HCT116 (cell line): ENCODE data around the gene OLFML1. TPM values are rescaled to one million over a fixed set of nuclear protein-coding genes. Genes with fewer than 3 reads are reported as not detected.

Experiments used
- ATAC-seq: fragments of 200-7000 bp; cut with Tn5 transposase; 2 replicates; pipeline ENCODE4 v1.9.1; 2020; ENCODE audit warnings: mild to moderate bottlenecking, moderate library complexity
- BruUV-seq: library from RNA; stranded (reverse); fragments of 400-500 nt; replicated peaks from 2 replicates; lab custom pipeline; 2021; lab: Mats Ljungman, UMichigan
- CTCF ChIA-PET: fragments of 300-600 bp; sonication (Branson Sonifier 250); formaldehyde crosslinking; loops from one replicate; lab custom pipeline; 2021; ENCODE audit warnings: antibody characterized with exemption; lab: Charles Lee
- POLR2A ChIA-PET: fragments of 300-600, 350-600 bp; sonication (Branson Sonifier 250); formaldehyde crosslinking; loops from one replicate; lab custom pipeline; 2021; ENCODE audit warnings: antibody characterized with exemption; lab: Charles Lee
- RAD21 ChIA-PET, 2 experiments: fragments of 300-600 bp; sonication (Branson Sonifier 250); formaldehyde crosslinking; loops; one replicate each; lab custom pipeline; 2023; ENCODE audit warnings: low total read pairs in 2 of 2; ENCODE audit not compliant: uncharacterized antibody in 2 of 2, unreplicated experiment in 2 of 2, low non-redundant PET in 1 of 2; lab: Charles Lee
- DNase-seq: peaks from one replicate; pipeline ENCODE4 v3.0.0-alpha.2; 2010; ENCODE audit warnings: low read depth, low spot score
- H2AFZ ChIP-seq: fragments of 200-600 bp; shearing (Covaris generic), sonication (generic); 2 replicates; pipeline ENCODE4 v1.6.1; 2017; ENCODE audit warnings: low read depth, mixed run types, mixed read lengths, antibody characterized with exemption, low read length; ENCODE audit not compliant: poor library complexity, severe bottlenecking
- H3K27ac ChIP-seq: 2 replicates; pipeline ENCODE4 v1.5.1; 2012; ENCODE audit warnings: low read depth, low read length
- H3K27me3 ChIP-seq: fragments of 200-600 bp; sonication (generic); 2 replicates; pipeline ENCODE4 v1.6.1; 2016; ENCODE audit warnings: mixed run types, low read length, mixed read lengths; ENCODE audit not compliant: insufficient read depth
- H3K36me3 ChIP-seq, 2 experiments: fragments of 200-500 bp in 1 of 2; fragments of 200-600 bp in 1 of 2; sonication (Bioruptor generic) in 1 of 2; sonication (generic) in 1 of 2; 2 replicates each; pipeline versions ENCODE4 v1.5.1 to v1.6.1; 2014 to 2016; ENCODE audit warnings: low read length in 2 of 2, inconsistent platforms in 1 of 2, mixed read lengths in 1 of 2, mixed run types in 1 of 2; ENCODE audit not compliant: insufficient read depth in 2 of 2, control insufficient read depth in 1 of 2
- H3K4me1 ChIP-seq, 2 experiments: fragments of 200-600 bp in 1 of 2; sonication (generic) in 1 of 2; 2 replicates each; pipeline versions ENCODE4 v1.5.1 to v1.6.1; 2012 to 2017; ENCODE audit warnings: low read length in 2 of 2, inconsistent platforms in 1 of 2, mild to moderate bottlenecking in 1 of 2, mixed read lengths in 1 of 2, mixed run types in 1 of 2, moderate library complexity in 1 of 2; ENCODE audit not compliant: insufficient read depth in 2 of 2, control insufficient read depth in 1 of 2
- H3K4me2 ChIP-seq: fragments of 200-600 bp; sonication (generic); 2 replicates; pipeline ENCODE4 v1.6.1; 2017; ENCODE audit warnings: mixed run types, low read length, mixed read lengths
- H3K4me3 ChIP-seq, 2 experiments: fragments of 200-600 bp in 1 of 2; sonication (generic) in 1 of 2; replicated peaks in 1 of 2; 2 replicates each; pipeline ENCODE4 v1.5.1; 2011 to 2016; ENCODE audit warnings: low read length in 2 of 2, control low read depth in 1 of 2, low read depth in 1 of 2, mild to moderate bottlenecking in 1 of 2, mixed read lengths in 1 of 2, mixed run types in 1 of 2
- H3K79me2 ChIP-seq: fragments of 200-600 bp; sonication (generic); 2 replicates; pipeline ENCODE4 v1.6.1; 2017; ENCODE audit warnings: mild to moderate bottlenecking, mixed run types, low read length, moderate library complexity, mixed read lengths; ENCODE audit not compliant: insufficient read depth
- H3K9ac ChIP-seq: fragments of 200-600 bp; sonication (generic); 2 replicates; pipeline ENCODE4 v1.6.1; 2016; ENCODE audit warnings: low read length, mixed read lengths
- H3K9me2 ChIP-seq: fragments of 200-600 bp; sonication (generic), shearing (Covaris generic); 2 replicates; pipeline ENCODE4 v1.6.1; 2017; ENCODE audit warnings: mixed run types, mild to moderate bottlenecking, moderate library complexity; ENCODE audit not compliant: insufficient read depth
- H3K9me3 ChIP-seq, 2 experiments: fragments of 200-500 bp in 1 of 2; fragments of 200-600 bp in 1 of 2; sonication (Bioruptor generic) in 1 of 2; sonication (generic) in 1 of 2; 2 replicates each; pipeline ENCODE4 v1.6.1; 2014 to 2017; ENCODE audit warnings: low read length in 2 of 2, mixed read lengths in 2 of 2, inconsistent platforms in 1 of 2, low read depth in 1 of 2, mild to moderate bottlenecking in 1 of 2, mixed run types in 1 of 2, moderate library complexity in 1 of 2; ENCODE audit not compliant: control insufficient read depth in 1 of 2, insufficient read depth in 1 of 2
- H4K20me1 ChIP-seq: fragments of 200-600 bp; sonication (generic), shearing (Covaris generic); 2 replicates; pipeline ENCODE4 v1.6.1; 2017; ENCODE audit warnings: mixed run types, mild to moderate bottlenecking, moderate library complexity; ENCODE audit not compliant: insufficient read depth
- CEBPB ChIP-seq: IDR thresholded peaks from 2 replicates; pipeline ENCODE4 v1.6.1; 2012; ENCODE audit warnings: low read depth
- EGR1 ChIP-seq: IDR thresholded peaks from 2 replicates; pipeline ENCODE4 v1.6.1; 2012; ENCODE audit warnings: low read depth
- EZH2 ChIP-seq: fragments of 200-600 bp; sonication (generic); IDR thresholded peaks from 2 replicates; pipeline ENCODE4 v1.6.1; 2017; ENCODE audit warnings: antibody characterized with exemption, mixed run types
- EZH2phosphoT487 ChIP-seq: fragments of 200-600 bp; IDR thresholded peaks from 2 replicates; pipeline ENCODE4 v1.6.1; 2018; ENCODE audit warnings: antibody characterized with exemption, borderline replicate concordance
- POLR2A ChIP-seq: IDR thresholded peaks from 2 replicates; pipeline ENCODE4 v1.7.0; 2011; ENCODE audit warnings: borderline replicate concordance; ENCODE audit not compliant: insufficient read depth, insufficient read length; ENCODE audit errors: extremely low read depth
- RAD21 ChIP-seq: IDR thresholded peaks from 2 replicates; pipeline ENCODE4 v1.6.1; 2012; ENCODE audit warnings: low read depth, mild to moderate bottlenecking
- SRF ChIP-seq: IDR thresholded peaks from 2 replicates; pipeline ENCODE4 v1.6.1; 2012; ENCODE audit warnings: low read depth
- YY1 ChIP-seq: IDR thresholded peaks from 2 replicates; pipeline ENCODE4 v1.6.1; 2011; ENCODE audit warnings: low read length, low read depth, moderate library complexity, mild to moderate bottlenecking; ENCODE audit not compliant: insufficient replicate concordance; ENCODE audit errors: extremely low read depth
- intact Hi-C: fragments of 100-400 bp; cut with micrococcal nuclease; formaldehyde crosslinking; loops from 2 replicates; pipeline ENCODE4 v1.10.0; 2022
- total RNA-seq: library from RNA; stranded (reverse); gene quantifications from one replicate; pipeline ENCODE4 v1.2.1, GENCODE V29; 2021; ENCODE audit not compliant: unreplicated experiment
- TF ChIP-seq, protein P1 (sequence below): IDR thresholded peaks from 2 replicates; pipeline ENCODE4 v1.6.1; 2012; ENCODE audit warnings: low read depth
- TF ChIP-seq, protein P2 (sequence below), 3 experiments: fragments of 200-600 bp in 1 of 3; sonication (generic) in 1 of 3; IDR thresholded peaks in 2 of 3; conservative IDR thresholded peaks in 1 of 3; 2 replicates each; pipeline ENCODE4 v1.5.1; 2012 to 2017; ENCODE audit warnings: low read depth in 2 of 3, low read length in 2 of 3, antibody characterized with exemption in 1 of 3, borderline replicate concordance in 1 of 3, control low read depth in 1 of 3, mild to moderate bottlenecking in 1 of 3, mixed read lengths in 1 of 3, mixed run types in 1 of 3, moderate library complexity in 1 of 3; ENCODE audit not compliant: insufficient read depth in 1 of 3
- TF ChIP-seq, protein P3 (sequence below): IDR thresholded peaks from 2 replicates; pipeline ENCODE4 v1.6.1; 2012

OLFML1 gene
- total RNA-seq, 1 experiment from 2014 or later: not detected

DNA sequence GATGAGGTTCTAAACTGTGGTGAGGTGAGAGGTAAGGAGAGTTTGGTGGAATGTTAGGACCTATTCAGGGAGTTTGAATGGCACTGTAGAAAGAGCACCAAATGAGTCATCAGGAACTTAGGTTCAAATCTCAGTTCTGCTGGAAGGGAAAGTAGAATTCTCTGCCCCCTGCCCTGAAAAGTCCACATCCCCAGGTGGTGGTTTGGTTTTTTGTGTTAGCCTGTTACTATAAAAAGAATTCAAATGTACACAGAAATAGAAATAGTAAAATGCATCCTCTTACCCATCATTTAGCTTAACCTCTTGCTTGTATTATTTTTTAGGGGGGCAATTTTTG lies 48.7 kb downstream of the OLFML1 start:
- Histone ChIP-seq H2AFZ (no peak overlapping the region), H3K79me2 (no peaks in the 10 kb centered on the region), H3K9ac (no peak overlapping the region), H3K36me3 (no peaks in the 10 kb centered on the region), H3K4me2 (no peak overlapping the region), H3K9me3 (no peaks in the 10 kb centered on the region), H4K20me1 (no peaks in the 10 kb centered on the region), H3K4me1 (no peaks in the 10 kb centered on the region), H3K27me3 (peaks cover 7% of the 10 kb centered on the region; the same call in 1 of the 2 replicates), H3K4me3 (no peak overlapping the region), H3K27ac (no peak overlapping the region), H3K9me2 (no peaks in the 10 kb centered on the region)
- DNase-seq (no peak), ATAC-seq (no peak)
- intact Hi-C loops: no loop called here
- ChIA-PET RAD21 (no interaction called here), CTCF (no interaction called here), POLR2A (no interaction called here)
- BruUV-seq: no TSS peak
- no peak for TF ChIP-seq EZH2phosphoT487
- TF ChIP-seq POLR2A: no peak
- TF ChIP-seq EZH2: no peak
- no peak for TF ChIP-seq YY1
- TF ChIP-seq, protein P1, sequence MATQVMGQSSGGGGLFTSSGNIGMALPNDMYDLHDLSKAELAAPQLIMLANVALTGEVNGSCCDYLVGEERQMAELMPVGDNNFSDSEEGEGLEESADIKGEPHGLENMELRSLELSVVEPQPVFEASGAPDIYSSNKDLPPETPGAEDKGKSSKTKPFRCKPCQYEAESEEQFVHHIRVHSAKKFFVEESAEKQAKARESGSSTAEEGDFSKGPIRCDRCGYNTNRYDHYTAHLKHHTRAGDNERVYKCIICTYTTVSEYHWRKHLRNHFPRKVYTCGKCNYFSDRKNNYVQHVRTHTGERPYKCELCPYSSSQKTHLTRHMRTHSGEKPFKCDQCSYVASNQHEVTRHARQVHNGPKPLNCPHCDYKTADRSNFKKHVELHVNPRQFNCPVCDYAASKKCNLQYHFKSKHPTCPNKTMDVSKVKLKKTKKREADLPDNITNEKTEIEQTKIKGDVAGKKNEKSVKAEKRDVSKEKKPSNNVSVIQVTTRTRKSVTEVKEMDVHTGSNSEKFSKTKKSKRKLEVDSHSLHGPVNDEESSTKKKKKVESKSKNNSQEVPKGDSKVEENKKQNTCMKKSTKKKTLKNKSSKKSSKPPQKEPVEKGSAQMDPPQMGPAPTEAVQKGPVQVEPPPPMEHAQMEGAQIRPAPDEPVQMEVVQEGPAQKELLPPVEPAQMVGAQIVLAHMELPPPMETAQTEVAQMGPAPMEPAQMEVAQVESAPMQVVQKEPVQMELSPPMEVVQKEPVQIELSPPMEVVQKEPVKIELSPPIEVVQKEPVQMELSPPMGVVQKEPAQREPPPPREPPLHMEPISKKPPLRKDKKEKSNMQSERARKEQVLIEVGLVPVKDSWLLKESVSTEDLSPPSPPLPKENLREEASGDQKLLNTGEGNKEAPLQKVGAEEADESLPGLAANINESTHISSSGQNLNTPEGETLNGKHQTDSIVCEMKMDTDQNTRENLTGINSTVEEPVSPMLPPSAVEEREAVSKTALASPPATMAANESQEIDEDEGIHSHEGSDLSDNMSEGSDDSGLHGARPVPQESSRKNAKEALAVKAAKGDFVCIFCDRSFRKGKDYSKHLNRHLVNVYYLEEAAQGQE: no peak
- TF ChIP-seq EGR1: no peak

DNA sequence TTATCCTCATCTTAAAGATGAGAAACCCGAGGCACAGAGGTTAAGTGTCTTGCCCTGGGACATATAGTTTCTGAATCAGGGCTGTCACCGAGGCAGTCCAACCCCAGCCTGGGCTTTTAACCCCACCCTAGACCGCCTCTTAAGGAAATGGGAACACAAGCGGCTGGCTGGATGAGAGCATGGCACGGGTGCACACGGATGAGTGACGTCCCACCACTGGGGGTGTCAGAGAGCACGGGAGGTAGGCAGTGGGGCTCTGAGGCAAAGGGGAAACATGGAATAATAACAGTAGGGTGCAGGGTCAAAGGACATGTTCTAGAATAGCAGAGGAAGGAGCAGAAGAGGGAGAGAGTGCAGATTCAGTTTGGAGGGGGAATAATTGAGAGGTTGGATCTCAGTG lies 50.8 kb downstream of the OLFML1 start:
- H3K79me2 ChIP-seq: no peaks in the 10 kb centered on the region
- RAD21 ChIA-PET: no interaction called here
- H3K9me2 ChIP-seq: no peaks in the 10 kb centered on the region
- H3K4me1 ChIP-seq: no peaks in the 10 kb centered on the region
- DNase-seq: no peak
- H2AFZ ChIP-seq: no peak overlapping the region
- intact Hi-C loops: no loop called here
- no peaks in the 10 kb centered on the region for H3K9me3 ChIP-seq
- no peak overlapping the region for H3K4me3 ChIP-seq
- no peak overlapping the region for H3K27ac ChIP-seq
- TF ChIP-seq CEBPB (no peak), SRF (no peak), RAD21 (no peak)
- TF ChIP-seq, protein P2, sequence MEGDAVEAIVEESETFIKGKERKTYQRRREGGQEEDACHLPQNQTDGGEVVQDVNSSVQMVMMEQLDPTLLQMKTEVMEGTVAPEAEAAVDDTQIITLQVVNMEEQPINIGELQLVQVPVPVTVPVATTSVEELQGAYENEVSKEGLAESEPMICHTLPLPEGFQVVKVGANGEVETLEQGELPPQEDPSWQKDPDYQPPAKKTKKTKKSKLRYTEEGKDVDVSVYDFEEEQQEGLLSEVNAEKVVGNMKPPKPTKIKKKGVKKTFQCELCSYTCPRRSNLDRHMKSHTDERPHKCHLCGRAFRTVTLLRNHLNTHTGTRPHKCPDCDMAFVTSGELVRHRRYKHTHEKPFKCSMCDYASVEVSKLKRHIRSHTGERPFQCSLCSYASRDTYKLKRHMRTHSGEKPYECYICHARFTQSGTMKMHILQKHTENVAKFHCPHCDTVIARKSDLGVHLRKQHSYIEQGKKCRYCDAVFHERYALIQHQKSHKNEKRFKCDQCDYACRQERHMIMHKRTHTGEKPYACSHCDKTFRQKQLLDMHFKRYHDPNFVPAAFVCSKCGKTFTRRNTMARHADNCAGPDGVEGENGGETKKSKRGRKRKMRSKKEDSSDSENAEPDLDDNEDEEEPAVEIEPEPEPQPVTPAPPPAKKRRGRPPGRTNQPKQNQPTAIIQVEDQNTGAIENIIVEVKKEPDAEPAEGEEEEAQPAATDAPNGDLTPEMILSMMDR (IDR thresholded peaks at IDR 0.05 in 2 of 3, conservative IDR thresholded peaks at IDR 0.05 in 1 of 3; ENCODE audit: borderline replicate concordance in 1 of 3, insufficient read depth in 1 of 3, low read depth in 2 of 3, low read length in 2 of 3): peak in 2 of 3 experiments; percentile 48 to 52; a peak in 4 of 6 replicates
- TF ChIP-seq, protein P3, sequence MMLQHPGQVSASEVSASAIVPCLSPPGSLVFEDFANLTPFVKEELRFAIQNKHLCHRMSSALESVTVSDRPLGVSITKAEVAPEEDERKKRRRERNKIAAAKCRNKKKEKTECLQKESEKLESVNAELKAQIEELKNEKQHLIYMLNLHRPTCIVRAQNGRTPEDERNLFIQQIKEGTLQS: no peak
- no peak overlapping the region for H3K4me2 ChIP-seq
- H3K9ac ChIP-seq: no peak overlapping the region
- CTCF ChIA-PET: no interaction called here
- peaks cover 7% of the 10 kb centered on the region; the same call in 1 of the 2 replicates for H3K27me3 ChIP-seq
- ATAC-seq: peak; percentile 95
- no peaks in the 10 kb centered on the region for H4K20me1 ChIP-seq
- no TSS peak for BruUV-seq
- H3K36me3 ChIP-seq: no peaks in the 10 kb centered on the region
- POLR2A ChIA-PET: no interaction called here
